Fibroblast of skin of left quadriceps (primary cell): ENCODE measurements around the gene SLAIN2.

Source experiments
- DNase-seq, 2 experiments: peaks; one replicate each; pipeline ENCODE4 v3.0.0-alpha.2; 2013; ENCODE audit warnings: low read depth in 2 of 2

Gene SLAIN2

GRCh38 chr4:48369771-48370170 lies 28.4 kb downstream of the SLAIN2 start:
- DNase-seq = no peak

- no peak for DNase-seq
Measured at GRCh38 chr4:48370260-48371134, 29.2 kb downstream of the SLAIN2 start.

GRCh38 chr4:48372272-48372671 lies 30.9 kb downstream of the SLAIN2 start:
- DNase-seq = no peak

- DNase-seq = peak; percentile 82 to 84
Measured at GRCh38 chr4:48375651-48376304, 34.4 kb downstream of the SLAIN2 start.

GRCh38 chr4:48379587-48380180 lies 38.4 kb downstream of the SLAIN2 start:
- no peak for DNase-seq

- no peak for DNase-seq
Measured at GRCh38 chr4:48380583-48381167, 39.3 kb downstream of the SLAIN2 start.

GRCh38 chr4:48388525-48389154 lies 47.3 kb downstream of the SLAIN2 start:
- peak; percentile 14 to 28 for DNase-seq

- DNase-seq = no peak
Measured at GRCh38 chr4:48396043-48396442, 54.7 kb downstream of the SLAIN2 start.

GRCh38 chr4:48400416-48400815 lies 59.1 kb downstream of the SLAIN2 start:
- no peak for DNase-seq

GRCh38 chr4:48403358-48403757 lies 62.0 kb downstream of the SLAIN2 start:
- no peak for DNase-seq

GRCh38 chr4:48403779-48404178 lies 62.5 kb downstream of the SLAIN2 start:
- DNase-seq = no peak

GRCh38 chr4:48405924-48406323 lies 64.6 kb downstream of the SLAIN2 start:
- no peak for DNase-seq

- DNase-seq = no peak
Measured at GRCh38 chr4:48409203-48409602, 67.9 kb downstream of the SLAIN2 start.

- no peak for DNase-seq
Measured at GRCh38 chr4:48410812-48411211, 69.5 kb downstream of the SLAIN2 start.

GRCh38 chr4:48420144-48420543 lies 78.8 kb downstream of the SLAIN2 start:
- no peak for DNase-seq

GRCh38 chr4:48421101-48421500 lies 79.8 kb downstream of the SLAIN2 start:
- DNase-seq = no peak

GRCh38 chr4:48428926-48429325 lies 87.6 kb downstream of the SLAIN2 start:
- DNase-seq = no peak

- DNase-seq = no peak
Measured at GRCh38 chr4:48429709-48430474, 88.6 kb downstream of the SLAIN2 start.

GRCh38 chr4:48431401-48431800 lies 90.1 kb downstream of the SLAIN2 start:
- no peak for DNase-seq

GRCh38 chr4:48432017-48432416 lies 90.7 kb downstream of the SLAIN2 start:
- no peak for DNase-seq

GRCh38 chr4:48436318-48436717 lies 95.0 kb downstream of the SLAIN2 start:
- no peak for DNase-seq
